NCI-H187 (cell line): ENCODE measurements around the gene VSIR.

Experiments
- DNase-seq, 2 experiments: peaks; one replicate each; lab custom pipeline; 2025; lab: John Stamatoyannopoulos, UW

VSIR gene

GRCh38 chr10:71806704-71807556 is 33.6 kb upstream of the VSIR start:
- DNase-seq: no peak

DNA sequence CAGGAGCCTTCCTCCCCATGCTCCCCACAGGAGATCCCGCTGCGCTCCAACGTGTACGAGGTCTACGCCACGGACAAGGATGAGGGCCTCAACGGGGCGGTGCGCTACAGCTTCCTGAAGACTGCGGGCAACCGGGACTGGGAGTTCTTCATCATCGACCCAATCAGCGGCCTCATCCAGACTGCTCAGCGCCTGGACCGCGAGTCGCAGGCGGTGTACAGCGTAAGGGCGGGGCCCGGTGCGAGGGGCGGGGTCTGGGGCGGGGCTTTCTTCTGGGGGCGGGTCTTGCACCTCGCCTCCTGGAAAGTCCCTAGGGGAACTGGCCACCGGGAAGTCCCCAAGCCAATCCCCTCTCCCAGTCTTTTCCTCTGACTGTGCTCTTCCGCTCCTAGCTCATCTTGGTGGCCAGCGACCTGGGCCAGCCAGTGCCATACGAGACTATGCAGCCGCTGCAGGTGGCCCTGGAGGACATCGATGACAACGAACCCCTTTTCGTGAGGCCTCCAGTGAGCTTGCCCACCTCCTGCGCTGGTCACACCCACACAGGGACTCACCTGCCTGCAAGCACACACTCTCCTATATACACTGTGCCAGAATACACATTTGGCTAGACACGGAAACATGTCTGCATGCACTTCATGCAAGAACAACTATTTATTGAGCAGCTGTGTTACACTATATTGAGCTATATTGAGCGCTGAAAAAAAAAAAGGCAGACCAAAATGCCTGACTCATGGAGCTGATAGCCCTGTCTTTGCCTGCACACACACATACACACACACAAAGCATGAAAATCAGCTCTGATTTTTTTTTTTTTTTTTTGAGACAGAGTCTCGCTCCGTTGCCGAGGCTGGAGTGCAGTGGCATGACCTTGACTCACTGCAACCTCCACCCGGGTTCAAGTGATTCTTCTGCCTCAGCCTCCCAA is 32.7 kb upstream of the VSIR start:
- DNase-seq: no peak

DNA sequence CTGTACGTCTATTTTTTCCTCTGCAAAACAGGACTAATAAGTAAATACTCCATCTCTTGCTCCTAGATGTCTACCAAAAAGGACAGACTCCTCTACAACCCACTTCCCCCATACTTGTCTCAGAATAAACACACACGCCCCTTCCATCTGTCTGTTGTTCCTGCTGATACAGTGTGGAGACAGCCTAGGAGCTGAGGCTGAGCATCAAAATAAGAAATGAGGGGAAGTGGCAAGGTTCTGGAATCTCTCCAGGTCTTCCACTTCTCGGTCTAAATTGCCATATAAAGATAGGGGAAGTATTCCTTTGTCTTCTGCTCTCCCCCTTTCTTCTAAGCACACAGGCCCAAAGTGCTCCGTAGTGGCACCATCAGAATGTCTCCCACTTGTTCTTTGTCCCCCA is 30.8 kb upstream of the VSIR start:
- no peak for DNase-seq

GRCh38 chr10:71802715-71803488 is 29.6 kb upstream of the VSIR start:
- DNase-seq: no peak

GRCh38 chr10:71802235-71802634 is 28.9 kb upstream of the VSIR start:
- DNase-seq: no peak

- DNase-seq: no peak
These were observed 28.0 kb upstream of the VSIR start for GRCh38 chr10:71801361-71801760.

DNA sequence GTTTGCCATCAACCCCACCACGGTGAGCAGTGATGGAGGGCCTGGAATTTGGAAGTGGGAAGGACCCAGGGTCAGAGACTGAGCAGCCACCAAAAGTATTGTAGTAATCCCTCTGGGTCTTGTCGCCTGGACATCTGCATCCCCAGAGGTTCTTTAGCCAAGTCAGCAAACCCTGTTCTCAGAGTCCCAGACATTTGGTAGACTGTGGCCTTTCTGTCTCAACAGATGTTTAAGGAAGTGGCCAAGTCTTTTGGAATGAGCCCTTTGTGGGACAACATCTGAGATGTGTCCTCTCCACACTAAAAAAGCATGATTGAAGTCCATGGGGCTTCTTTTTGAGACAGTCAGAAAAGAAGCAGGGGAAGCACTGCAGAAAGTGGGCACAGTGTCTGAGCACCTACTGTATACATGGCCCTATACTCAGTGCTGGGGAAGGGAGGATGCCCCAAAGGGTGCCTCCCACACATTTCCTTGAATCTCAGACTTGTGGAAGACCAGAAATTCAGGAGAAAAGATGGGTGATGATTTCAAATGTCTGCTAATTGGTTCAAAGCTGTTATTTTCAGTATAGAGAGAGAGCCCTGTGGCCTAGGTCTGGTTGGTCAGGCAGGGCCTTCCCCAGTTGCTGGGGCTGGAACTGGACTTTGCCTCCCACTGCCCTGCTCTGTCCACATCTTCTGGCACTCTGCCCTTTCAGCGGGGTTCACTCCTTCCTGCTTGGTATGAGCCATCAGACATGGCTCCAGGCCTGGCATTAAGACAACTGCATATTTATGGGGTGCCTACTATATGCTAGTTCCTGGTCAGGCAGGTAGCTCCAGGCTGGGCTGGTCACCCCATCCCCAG is 26.5 kb upstream of the VSIR start:
- no peak for DNase-seq

GRCh38 chr10:71799112-71799511 is 25.8 kb upstream of the VSIR start:
- no peak for DNase-seq

- DNase-seq: no peak
These were observed 24.9 kb upstream of the VSIR start for GRCh38 chr10:71798308-71798624.

DNA sequence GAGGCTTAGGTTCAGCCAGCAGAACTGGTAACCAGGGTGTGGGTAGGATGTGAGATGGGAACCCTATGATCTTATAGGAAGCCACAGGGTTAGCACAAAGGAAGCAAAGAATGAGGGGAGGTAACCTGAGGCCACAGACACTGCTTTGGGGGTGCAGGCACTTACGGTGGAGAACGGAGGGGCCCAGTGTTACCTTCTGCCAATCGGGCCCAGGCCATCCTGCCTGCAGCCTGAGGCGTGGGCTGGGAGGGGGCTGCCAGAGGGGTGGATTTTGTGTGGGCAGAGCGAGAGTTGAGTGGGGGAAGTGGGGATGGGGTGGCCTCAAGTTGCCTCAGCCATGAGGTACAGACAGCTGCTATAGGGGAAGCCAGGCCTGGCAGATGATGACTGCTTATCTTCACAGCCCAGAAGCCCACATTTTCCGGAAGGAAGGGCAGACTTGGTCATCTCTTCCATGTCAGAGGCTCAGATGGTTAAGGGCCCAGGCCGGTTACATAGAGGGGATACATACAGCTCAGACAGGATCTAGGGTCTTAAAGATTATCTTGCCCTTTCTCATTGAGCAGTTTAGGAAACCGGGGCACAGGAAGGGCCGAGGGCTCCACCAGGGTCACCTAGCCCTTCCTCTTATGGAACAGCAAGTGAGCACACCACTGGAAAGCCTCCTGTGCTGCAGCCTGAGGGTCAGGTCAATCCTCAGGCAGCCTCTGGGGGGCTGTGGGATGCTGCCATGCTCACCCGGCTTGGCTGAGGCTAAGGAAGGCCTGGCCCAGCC is 24.4 kb upstream of the VSIR start:
- no peak for DNase-seq

DNA sequence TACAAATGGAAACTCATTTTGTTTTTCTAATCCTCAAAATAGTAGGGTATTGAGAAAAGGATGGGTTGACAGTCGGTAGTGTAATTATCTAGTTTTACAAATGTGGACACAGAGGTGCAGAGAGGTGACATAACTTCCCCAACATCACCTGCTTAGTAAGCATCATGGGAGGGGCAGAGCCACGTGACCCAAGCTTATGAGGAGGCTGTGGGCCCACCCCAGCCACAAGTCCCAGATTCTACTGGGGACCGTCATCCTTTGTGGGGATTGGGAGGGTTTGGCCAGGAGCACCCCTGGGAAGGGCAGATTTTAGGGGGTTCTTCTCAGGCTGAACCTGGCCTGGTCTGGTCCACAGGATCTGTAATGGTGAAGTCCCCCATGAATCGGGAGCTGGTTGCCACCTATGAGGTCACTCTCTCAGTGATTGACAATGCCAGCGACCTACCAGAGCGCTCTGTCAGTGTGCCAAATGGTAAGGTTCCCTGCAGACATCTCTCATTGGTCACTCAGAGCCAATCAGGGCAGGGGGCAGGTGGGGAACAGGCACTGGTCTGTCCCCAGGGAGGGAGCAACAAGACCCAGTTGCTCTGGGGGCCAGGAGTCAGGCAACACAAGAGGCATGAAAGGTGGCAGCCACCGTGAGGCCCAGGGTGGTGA is 23.6 kb upstream of the VSIR start:
- DNase-seq: no peak

DNA sequence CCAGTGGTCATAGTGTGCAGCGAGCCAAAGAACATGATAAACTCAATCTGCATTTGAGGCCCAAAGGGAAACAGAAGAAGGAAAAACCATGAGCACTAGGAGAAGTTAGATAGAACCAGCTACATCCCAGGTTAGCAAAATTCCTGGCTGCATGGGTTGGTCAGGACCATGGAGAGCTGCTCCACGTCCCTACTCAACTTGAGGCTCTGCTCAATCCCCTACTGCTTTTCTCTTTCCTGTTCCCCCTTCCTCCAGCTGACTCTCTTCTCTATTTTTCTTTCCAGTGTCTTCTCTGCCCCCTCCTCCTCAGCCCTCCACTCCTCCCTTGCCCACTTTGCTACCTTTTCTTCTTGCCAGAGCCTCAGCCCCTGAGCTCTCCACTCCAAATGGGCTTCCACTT is 21.9 kb upstream of the VSIR start:
- DNase-seq: no peak

DNA sequence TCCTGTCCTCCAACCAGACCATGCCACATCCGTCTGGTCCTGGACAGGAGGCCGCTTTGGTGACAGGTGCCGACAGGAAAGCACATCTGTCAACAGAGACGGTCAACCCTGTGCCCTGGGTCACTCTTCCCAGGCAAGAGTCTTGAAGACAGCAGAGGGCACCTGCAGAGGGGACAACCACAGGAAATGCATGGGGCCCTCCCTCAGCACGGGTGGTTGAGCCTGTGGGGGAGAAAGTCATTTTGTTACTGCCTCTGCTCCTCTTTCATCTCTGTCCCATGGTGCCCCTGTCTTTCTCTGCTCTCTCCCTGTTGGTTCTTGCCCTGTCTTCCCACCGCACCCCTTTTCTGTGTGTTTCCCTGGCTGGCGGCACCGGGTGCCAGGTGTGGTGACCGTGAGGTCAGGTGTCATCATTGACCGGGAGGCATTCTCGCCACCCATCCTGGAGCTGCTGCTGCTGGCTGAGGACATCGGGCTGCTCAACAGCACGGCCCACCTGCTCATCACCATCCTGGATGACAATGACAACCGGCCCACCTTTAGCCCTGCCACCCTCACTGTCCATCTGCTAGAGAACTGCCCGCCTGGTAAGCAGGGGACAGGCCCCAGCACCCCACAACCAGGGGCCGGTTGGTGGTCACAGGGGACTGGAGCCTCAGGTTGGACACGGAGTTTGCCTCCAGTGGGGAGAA is 17.6 kb upstream of the VSIR start:
- no peak for DNase-seq

DNA sequence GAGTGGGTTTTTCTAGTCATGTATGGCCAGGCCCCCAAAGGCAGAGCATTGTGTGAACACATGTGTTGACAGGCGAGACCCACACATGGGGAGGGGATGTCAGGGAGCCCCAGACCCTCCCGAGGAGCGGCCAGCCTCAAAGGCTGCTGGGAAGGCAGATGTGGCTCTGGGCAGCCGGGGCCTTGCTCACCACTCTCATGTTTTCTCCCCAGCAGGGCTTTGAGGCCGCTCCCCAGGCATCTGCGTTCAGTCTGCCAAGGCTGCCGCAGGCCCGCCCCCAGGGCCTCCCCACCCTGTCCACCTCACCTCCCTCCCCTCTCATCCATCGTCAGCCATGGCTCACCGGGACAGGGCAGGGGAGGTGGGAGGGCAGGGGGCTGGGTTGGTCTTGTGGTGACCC is 16.6 kb upstream of the VSIR start:
- no peak for DNase-seq

- no peak for DNase-seq
These were observed 15.6 kb upstream of the VSIR start for GRCh38 chr10:71788954-71789353.

DNA sequence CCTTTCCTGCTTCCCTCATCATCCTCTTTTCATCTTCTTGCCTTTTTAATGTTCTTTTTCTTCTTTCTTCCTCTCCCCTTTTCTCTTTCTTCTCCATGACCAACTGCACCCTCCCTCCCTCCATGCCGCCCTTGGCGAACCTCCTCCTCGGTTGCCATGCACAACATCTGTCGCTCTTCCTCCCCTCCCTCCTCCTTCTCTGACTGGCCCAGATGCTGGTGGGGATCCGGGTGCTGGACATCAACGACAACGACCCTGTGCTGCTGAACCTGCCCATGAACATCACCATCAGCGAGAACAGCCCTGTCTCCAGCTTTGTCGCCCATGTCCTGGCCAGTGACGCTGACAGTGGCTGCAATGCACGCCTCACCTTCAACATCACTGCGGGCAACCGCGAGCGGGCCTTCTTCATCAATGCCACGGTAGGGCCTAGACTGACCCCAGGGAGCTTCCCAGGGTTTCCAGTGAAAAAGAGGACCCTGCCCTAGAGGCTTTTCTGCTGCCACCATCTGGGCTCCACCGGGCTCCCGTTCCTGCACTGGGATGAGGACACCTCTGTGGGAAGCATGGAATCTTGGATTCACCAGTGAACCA is 11.5 kb upstream of the VSIR start:
- no peak for DNase-seq

GRCh38 chr10:71783917-71784678 is 10.8 kb upstream of the VSIR start:
- no peak for DNase-seq

- DNase-seq: no peak
These were observed 9.7 kb upstream of the VSIR start for GRCh38 chr10:71782917-71783490.
